Kidney epithelial cell (primary cell): ENCODE data around the gene FADS6. TPM values are rescaled to one million over a fixed set of nuclear protein-coding genes. Genes with fewer than 3 reads are reported as not detected.

Source experiments
- DNase-seq: peaks from one replicate; pipeline ENCODE4 v3.0.0-alpha.2; 2010; ENCODE audit warnings: low read depth
- H3K27me3 ChIP-seq: 2 replicates; pipeline ENCODE4 v1.6.0; 2011; ENCODE audit warnings: low read length; ENCODE audit not compliant: control insufficient read depth, insufficient read depth
- H3K36me3 ChIP-seq: 2 replicates; pipeline ENCODE4 v1.5.1; 2011; ENCODE audit warnings: low read length; ENCODE audit not compliant: control insufficient read depth, insufficient read depth
- H3K4me3 ChIP-seq: 2 replicates; pipeline ENCODE4 v1.5.1; 2011; ENCODE audit warnings: low read depth, mild to moderate bottlenecking, control low read depth, low read length
- total RNA-seq: library from RNA; depleted of rRNA; stranded (reverse); fragments of >200 nt; gene quantifications from 2 replicates; pipeline ENCODE4 v1.2.3, GENCODE V29; 2015
- TF ChIP-seq, protein P1 (sequence below): IDR thresholded peaks from 2 replicates; pipeline ENCODE4 v1.5.1; 2011; ENCODE audit warnings: mild to moderate bottlenecking, moderate library complexity, low read length, control low read depth, inconsistent platforms; ENCODE audit not compliant: insufficient read depth, poor library complexity, severe bottlenecking

The FADS6 gene
- total RNA-seq, 1 donor from 2014 or later: not detected

DNA sequence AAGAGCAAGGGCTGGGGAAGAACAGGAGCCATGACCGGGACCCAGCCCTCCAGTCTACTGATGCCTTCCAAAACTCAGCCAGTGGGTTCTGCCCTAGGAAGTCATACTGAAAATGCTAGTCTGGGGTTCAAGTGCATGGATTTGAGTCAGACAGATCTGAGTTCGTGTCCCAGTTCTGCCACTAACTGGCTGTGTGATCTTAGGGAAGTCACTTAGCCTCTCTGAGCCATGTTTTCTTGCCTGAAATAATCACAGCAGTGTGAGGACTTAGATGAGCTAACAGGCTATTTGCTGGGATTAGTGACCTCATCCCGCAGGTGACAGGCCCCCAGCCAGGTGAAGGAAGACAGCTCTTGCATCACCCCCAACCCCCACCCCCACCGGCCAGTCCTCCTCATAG lies 38.1 kb downstream of the FADS6 start:
- TF ChIP-seq, protein P1, sequence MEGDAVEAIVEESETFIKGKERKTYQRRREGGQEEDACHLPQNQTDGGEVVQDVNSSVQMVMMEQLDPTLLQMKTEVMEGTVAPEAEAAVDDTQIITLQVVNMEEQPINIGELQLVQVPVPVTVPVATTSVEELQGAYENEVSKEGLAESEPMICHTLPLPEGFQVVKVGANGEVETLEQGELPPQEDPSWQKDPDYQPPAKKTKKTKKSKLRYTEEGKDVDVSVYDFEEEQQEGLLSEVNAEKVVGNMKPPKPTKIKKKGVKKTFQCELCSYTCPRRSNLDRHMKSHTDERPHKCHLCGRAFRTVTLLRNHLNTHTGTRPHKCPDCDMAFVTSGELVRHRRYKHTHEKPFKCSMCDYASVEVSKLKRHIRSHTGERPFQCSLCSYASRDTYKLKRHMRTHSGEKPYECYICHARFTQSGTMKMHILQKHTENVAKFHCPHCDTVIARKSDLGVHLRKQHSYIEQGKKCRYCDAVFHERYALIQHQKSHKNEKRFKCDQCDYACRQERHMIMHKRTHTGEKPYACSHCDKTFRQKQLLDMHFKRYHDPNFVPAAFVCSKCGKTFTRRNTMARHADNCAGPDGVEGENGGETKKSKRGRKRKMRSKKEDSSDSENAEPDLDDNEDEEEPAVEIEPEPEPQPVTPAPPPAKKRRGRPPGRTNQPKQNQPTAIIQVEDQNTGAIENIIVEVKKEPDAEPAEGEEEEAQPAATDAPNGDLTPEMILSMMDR: no peak
- no peak for DNase-seq
- no peak overlapping the region for H3K4me3 ChIP-seq
- H3K36me3 ChIP-seq: no peaks in the 10 kb centered on the region
- peaks cover 85% of the 10 kb centered on the region for H3K27me3 ChIP-seq

DNA sequence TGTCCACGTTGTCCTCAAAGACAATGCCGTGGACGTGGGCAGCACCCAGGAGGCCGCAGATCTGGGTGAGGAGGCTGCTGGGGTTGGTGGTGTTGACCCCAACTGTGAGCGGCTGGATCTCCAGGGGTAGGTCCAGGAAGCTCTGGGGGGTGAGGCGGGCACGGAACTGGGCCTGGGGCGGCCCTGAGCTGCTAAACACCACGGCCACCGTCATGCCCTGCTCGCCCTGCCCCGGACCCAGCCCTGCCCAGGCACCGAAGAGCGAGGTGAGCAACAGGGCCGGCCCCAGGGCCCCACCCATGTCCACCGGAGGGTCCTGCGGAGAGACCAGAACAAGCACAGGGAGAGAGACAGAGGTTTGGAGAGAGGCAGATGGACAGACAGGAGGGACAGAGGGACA lies 38.6 kb downstream of the FADS6 start:
- Histone ChIP-seq H3K27me3 (peaks cover 84% of the 10 kb centered on the region), H3K36me3 (no peaks in the 10 kb centered on the region), H3K4me3 (no peak overlapping the region)
- no peak for DNase-seq
- TF ChIP-seq, protein P1: no peak

- Histone ChIP-seq H3K36me3 (no peaks in the 10 kb centered on the region), H3K4me3 (no peak overlapping the region), H3K27me3 (peaks cover 77% of the 10 kb centered on the region)
- no peak for DNase-seq
- TF ChIP-seq, protein P1: no peak
Measured at GRCh38 chr17:74853669-74854068, 39.8 kb downstream of the FADS6 start.

- peaks cover 74% of the 10 kb centered on the region for H3K27me3 ChIP-seq
- TF ChIP-seq, protein P1: no peak
Measured at GRCh38 chr17:74853048-74853397, 40.4 kb downstream of the FADS6 start.

GRCh38 chr17:74852237-74853047 lies 41.0 kb downstream of the FADS6 start:
- Histone ChIP-seq H3K4me3 (no peak overlapping the region), H3K27me3 (peaks cover 73% of the 10 kb centered on the region), H3K36me3 (no peaks in the 10 kb centered on the region)
- TF ChIP-seq, protein P1: no peak
- no peak for DNase-seq

More at GRCh38 chr17:74853048-74853397, 40.4 kb downstream of the FADS6 start:
- Histone ChIP-seq H3K36me3 (no peaks in the 10 kb centered on the region), H3K4me3 (no peak overlapping the region)
- DNase-seq: no peak

DNA sequence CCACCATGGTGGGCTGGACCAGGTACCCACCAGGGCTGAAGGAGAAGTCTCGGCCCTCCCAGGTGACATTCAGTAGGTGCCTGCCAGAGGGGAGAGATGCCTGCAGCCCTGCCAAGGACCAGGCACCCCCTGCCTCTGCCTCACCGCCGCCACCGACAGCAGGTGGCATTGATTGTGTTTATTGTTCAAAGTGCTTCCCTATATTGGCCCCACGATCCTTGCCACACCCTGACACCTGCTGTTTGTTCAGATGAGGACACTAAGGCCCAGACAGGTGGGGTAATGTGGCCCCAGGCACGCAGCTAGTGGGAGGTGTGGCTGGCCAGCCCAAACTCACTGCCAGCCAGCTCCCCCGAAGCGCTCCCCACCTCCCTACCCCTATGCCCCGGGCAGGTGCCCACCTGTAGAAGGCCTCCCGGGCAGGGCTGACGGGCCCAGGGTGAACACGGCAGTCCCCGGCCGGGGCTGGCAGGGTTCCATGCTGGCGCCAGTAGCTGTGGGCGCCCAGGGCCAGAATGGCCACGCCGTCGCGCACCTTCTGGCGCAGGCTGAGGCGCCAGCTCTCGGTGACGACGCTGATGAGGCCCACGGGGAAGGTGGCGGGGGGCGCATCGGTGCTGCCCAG lies 41.7 kb downstream of the FADS6 start:
- Histone ChIP-seq H3K36me3 (no peaks in the 10 kb centered on the region), H3K27me3 (peaks cover 67% of the 10 kb centered on the region), H3K4me3 (no peak overlapping the region)
- TF ChIP-seq, protein P1: no peak
- DNase-seq: no peak
